Muscle of leg (tissue), 11 donors: ENCODE data around the gene SMO. TPM values are rescaled to one million over a fixed set of nuclear protein-coding genes. Genes with fewer than 3 reads are reported as not detected.

ENCODE experiments used
- DNase-seq: peaks from one replicate; pipeline ENCODE4 v3.0.0; 2013
- H3K27ac ChIP-seq: one replicate; pipeline ENCODE4 v1.5.1; 2013; ENCODE audit warnings: mild to moderate bottlenecking, low read length, control low read depth
- H3K27me3 ChIP-seq: one replicate; pipeline ENCODE4 v1.6.1; 2013; ENCODE audit warnings: low read length; ENCODE audit not compliant: control insufficient read depth, insufficient read depth
- H3K36me3 ChIP-seq: one replicate; pipeline ENCODE4 v1.6.1; 2013; ENCODE audit warnings: low read length; ENCODE audit not compliant: control insufficient read depth, insufficient read depth
- H3K4me1 ChIP-seq: one replicate; pipeline ENCODE4 v1.6.1; 2013; ENCODE audit warnings: low read length; ENCODE audit not compliant: control insufficient read depth, insufficient read depth
- H3K4me3 ChIP-seq: one replicate; pipeline ENCODE4 v1.5.1; 2013; ENCODE audit warnings: low read length, control low read depth
- H3K9me3 ChIP-seq: replicated peaks from 2 replicates; pipeline ENCODE4 v1.6.1; 2013; ENCODE audit warnings: low read depth, low read length; ENCODE audit not compliant: control insufficient read depth
- WGBS: methylation state at CpG from one replicate; pipeline ENCODE4 v1.1.5; 2013; ENCODE audit warnings: missing lambda C conversion rate; ENCODE audit not compliant: insufficient coverage; 5-methylcytosine and 5-hydroxymethylcytosine counted together
- polyA plus RNA-seq, 8 donors: library from polyadenylated mRNA; unstranded; fragments of 120-200 nt; gene quantifications; one replicate each; pipeline versions ENCODE4 v1.2.1 to v1.2.3, GENCODE V29; 2013; ENCODE audit warnings: inconsistent platforms in 1 of 8, low replicate concordance in 1 of 8; ENCODE audit not compliant: insufficient read length in 8 of 8, insufficient read depth in 1 of 8
- total RNA-seq: library from RNA; stranded (reverse); fragments of 120-200 nt; gene quantifications from one replicate; pipeline ENCODE4 v1.2.4, GENCODE V29; 2013

SMO gene
- total and polyA plus RNA-seq, 9 donors = 35.9 to 63.6 (median 48.6) TPM

GRCh38 chr7:129157651-129158050 is 30.8 kb upstream of the SMO start:
- Histone ChIP-seq H3K27me3 (no peaks in the 10 kb centered on the region), H3K27ac (no peak overlapping the region), H3K4me3 (no peak overlapping the region), H3K4me1 (peaks cover 6% of the 10 kb centered on the region), H3K9me3 (no peaks in the 10 kb centered on the region), H3K36me3 (peaks cover 6% of the 10 kb centered on the region)
- WGBS = 96% methylated on average over 6 of the region's 9 CpGs
- no peak for DNase-seq

GRCh38 chr7:129159539-129159938 is 28.9 kb upstream of the SMO start:
- no peaks in the 10 kb centered on the region for H3K9me3 ChIP-seq
- peaks cover 11% of the 10 kb centered on the region for H3K36me3 ChIP-seq
- H3K4me1 ChIP-seq = peaks cover 6% of the 10 kb centered on the region
- 87% methylated on average over 3 of the region's 3 CpGs for WGBS
- H3K27ac ChIP-seq = no peak overlapping the region
- H3K27me3 ChIP-seq = no peaks in the 10 kb centered on the region
- H3K4me3 ChIP-seq = no peak overlapping the region
- DNase-seq = no peak

- peaks cover 11% of the 10 kb centered on the region for H3K36me3 ChIP-seq
- no peak overlapping the region for H3K27ac ChIP-seq
- peaks cover 6% of the 10 kb centered on the region for H3K4me1 ChIP-seq
- no peaks in the 10 kb centered on the region for H3K9me3 ChIP-seq
- WGBS = 100% methylated on average over 1 of the region's 3 CpGs
- DNase-seq = peak; percentile 27
- H3K27me3 ChIP-seq = no peaks in the 10 kb centered on the region
- no peak overlapping the region for H3K4me3 ChIP-seq
Measured at GRCh38 chr7:129160161-129160905, 28.1 kb upstream of the SMO start.

GRCh38 chr7:129161524-129162225 is 26.8 kb upstream of the SMO start:
- no peak for DNase-seq
- WGBS = no CpG with 5 or more reads among the region's 5 CpGs
- Histone ChIP-seq H3K36me3 (peaks cover 14% of the 10 kb centered on the region), H3K27me3 (no peaks in the 10 kb centered on the region), H3K4me1 (peaks cover 6% of the 10 kb centered on the region), H3K4me3 (no peak overlapping the region), H3K27ac (no peak overlapping the region), H3K9me3 (no peaks in the 10 kb centered on the region)

- Histone ChIP-seq H3K36me3 (peaks cover 23% of the 10 kb centered on the region), H3K4me3 (no peak overlapping the region), H3K27me3 (peaks cover 2% of the 10 kb centered on the region), H3K4me1 (peaks cover 6% of the 10 kb centered on the region), H3K27ac (no peak overlapping the region), H3K9me3 (no peaks in the 10 kb centered on the region)
- no CpG with 5 or more reads among the region's 5 CpGs for WGBS
- DNase-seq = no peak
Measured at GRCh38 chr7:129162732-129163131, 25.7 kb upstream of the SMO start.

- Histone ChIP-seq H3K4me1 (peaks cover 17% of the 10 kb centered on the region), H3K27me3 (peaks cover 2% of the 10 kb centered on the region), H3K4me3 (no peak overlapping the region), H3K9me3 (no peaks in the 10 kb centered on the region), H3K36me3 (peaks cover 23% of the 10 kb centered on the region), H3K27ac (no peak overlapping the region)
- peak; percentile 78 for DNase-seq
- 56% methylated on average over 10 of the region's 11 CpGs for WGBS
Measured at GRCh38 chr7:129163875-129164544, 24.4 kb upstream of the SMO start.

- H3K27ac ChIP-seq = no peak overlapping the region
- peaks cover 20% of the 10 kb centered on the region for H3K4me1 ChIP-seq
- no peaks in the 10 kb centered on the region for H3K9me3 ChIP-seq
- 94% methylated on average over 3 of the region's 4 CpGs for WGBS
- H3K36me3 ChIP-seq = peaks cover 23% of the 10 kb centered on the region
- peaks cover 2% of the 10 kb centered on the region for H3K27me3 ChIP-seq
- DNase-seq = no peak
- H3K4me3 ChIP-seq = no peak overlapping the region
Measured at GRCh38 chr7:129166745-129167144, 21.7 kb upstream of the SMO start.

GRCh38 chr7:129167817-129168216 is 20.6 kb upstream of the SMO start:
- no peaks in the 10 kb centered on the region for H3K9me3 ChIP-seq
- peaks cover 2% of the 10 kb centered on the region for H3K27me3 ChIP-seq
- no peak overlapping the region for H3K4me3 ChIP-seq
- 37% methylated on average over 3 of the region's 4 CpGs for WGBS
- H3K36me3 ChIP-seq = peaks cover 16% of the 10 kb centered on the region
- H3K27ac ChIP-seq = no peak overlapping the region
- DNase-seq = no peak
- peaks cover 20% of the 10 kb centered on the region for H3K4me1 ChIP-seq

GRCh38 chr7:129168231-129169021 is 20.0 kb upstream of the SMO start:
- H3K27me3 ChIP-seq = peaks cover 2% of the 10 kb centered on the region
- peaks cover 20% of the 10 kb centered on the region for H3K4me1 ChIP-seq
- peak overlapping the region; percentile 51 for H3K27ac ChIP-seq
- WGBS = 30% methylated on average over 16 of the region's 20 CpGs
- H3K36me3 ChIP-seq = peaks cover 14% of the 10 kb centered on the region
- peak overlapping the region; percentile 13 for H3K4me3 ChIP-seq
- peak; percentile 75 for DNase-seq
- no peaks in the 10 kb centered on the region for H3K9me3 ChIP-seq
